H1 (cell line): ENCODE results near the gene IKZF1.

ENCODE experiments used
- POLR2AphosphoS5 ChIP-seq: IDR thresholded peaks from 2 replicates; pipeline ENCODE4 v1.6.1; 2011; ENCODE audit warnings: low read depth, low read length
- TF ChIP-seq, protein P1 (sequence below), 3 experiments: IDR thresholded peaks; 1 replicate in 2 of 3; 2 replicates in 1 of 3; pipeline versions ENCODE4 v1.5.1 to v1.6.1; 2011; ENCODE audit warnings: low read length in 3 of 3, mild to moderate bottlenecking in 3 of 3, inconsistent platforms in 2 of 3, low read depth in 1 of 3, moderate library complexity in 1 of 3; ENCODE audit not compliant: insufficient read depth in 1 of 3; ENCODE audit errors: control extremely low read depth in 1 of 3

DNA sequence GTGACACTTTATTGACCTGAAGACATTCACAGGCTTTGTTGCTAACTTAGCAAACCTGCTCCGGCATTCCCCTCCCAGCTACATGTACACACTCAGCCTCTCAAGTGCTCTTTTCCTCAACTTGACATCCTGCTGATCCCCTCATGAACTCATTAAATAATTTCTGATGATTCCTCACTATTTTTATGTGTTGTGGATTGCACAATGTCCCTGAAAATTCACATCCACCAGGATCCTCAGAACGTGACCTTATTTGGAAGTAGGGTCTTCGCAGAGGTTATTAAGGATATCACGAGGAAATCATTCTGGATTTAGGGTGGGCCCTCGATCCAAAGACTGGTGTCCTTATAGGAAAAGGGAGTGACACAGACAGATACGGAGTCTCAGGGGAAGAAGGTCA lies 118.3 kb downstream of the IKZF1 start:
- TF ChIP-seq, protein P1, sequence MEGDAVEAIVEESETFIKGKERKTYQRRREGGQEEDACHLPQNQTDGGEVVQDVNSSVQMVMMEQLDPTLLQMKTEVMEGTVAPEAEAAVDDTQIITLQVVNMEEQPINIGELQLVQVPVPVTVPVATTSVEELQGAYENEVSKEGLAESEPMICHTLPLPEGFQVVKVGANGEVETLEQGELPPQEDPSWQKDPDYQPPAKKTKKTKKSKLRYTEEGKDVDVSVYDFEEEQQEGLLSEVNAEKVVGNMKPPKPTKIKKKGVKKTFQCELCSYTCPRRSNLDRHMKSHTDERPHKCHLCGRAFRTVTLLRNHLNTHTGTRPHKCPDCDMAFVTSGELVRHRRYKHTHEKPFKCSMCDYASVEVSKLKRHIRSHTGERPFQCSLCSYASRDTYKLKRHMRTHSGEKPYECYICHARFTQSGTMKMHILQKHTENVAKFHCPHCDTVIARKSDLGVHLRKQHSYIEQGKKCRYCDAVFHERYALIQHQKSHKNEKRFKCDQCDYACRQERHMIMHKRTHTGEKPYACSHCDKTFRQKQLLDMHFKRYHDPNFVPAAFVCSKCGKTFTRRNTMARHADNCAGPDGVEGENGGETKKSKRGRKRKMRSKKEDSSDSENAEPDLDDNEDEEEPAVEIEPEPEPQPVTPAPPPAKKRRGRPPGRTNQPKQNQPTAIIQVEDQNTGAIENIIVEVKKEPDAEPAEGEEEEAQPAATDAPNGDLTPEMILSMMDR (IDR thresholded peaks at IDR 0.05; ENCODE audit: control extremely low read depth in 1 of 3, insufficient read depth in 1 of 3, low read depth in 1 of 3, low read length in 3 of 3) = no peak
- no peak for TF ChIP-seq POLR2AphosphoS5
